Measurements from ENCODE around the gene NEUROG2. TPM values are rescaled to one million over a fixed set of nuclear protein-coding genes. Genes with fewer than 3 reads are reported as not detected.

NEUROG2 gene
- total RNA-seq, 1 experiment from 2014 or later, result 0.12 TPM

Other genes with a start within 250 kb of the NEUROG2 start
- gene TIFA, start 230.3 kb downstream of the NEUROG2 start, total RNA-seq (2021; ENCODE audit: unreplicated experiment), result 29.2 TPM
- 21.3 TPM for gene ALPK1, start 218.8 kb downstream of the NEUROG2 start, total RNA-seq (2021; ENCODE audit: unreplicated experiment)
- gene ZGRF1, start 120.7 kb upstream of the NEUROG2 start, total RNA-seq (2021; ENCODE audit: unreplicated experiment), result 21.4 TPM
- 39.5 TPM for gene LARP7, start 121.0 kb upstream of the NEUROG2 start, total RNA-seq (2021; ENCODE audit: unreplicated experiment)